ENCODE data around the gene FGD2.
A peak's percentile ranks its signal among the peaks of the same experiment; 100 is the strongest.

FGD2 gene

GRCh38 chr6:37020812-37021211 is 15.4 kb downstream of the FGD2 start:
- TF ChIP-seq GABPA (IDR thresholded peaks at IDR 0.05; ENCODE audit: low read depth) (no peak), POLR2AphosphoS5 (IDR thresholded peaks at IDR 0.05; ENCODE audit: low read depth) (no peak), CTCF (IDR thresholded peaks at IDR 0.05; ENCODE audit: insufficient read depth, low read length) (no peak)
- Histone ChIP-seq H3K4me3 (replicated peaks; ENCODE audit: insufficient read depth, low read length) (no peak overlapping the region), H3K27me3 (ENCODE audit: insufficient read depth, poor library complexity, severe bottlenecking) (no peaks in the 10 kb centered on the region), H3K27ac (replicated peaks) (no peak overlapping the region)
- no peak for DNase-seq (ENCODE audit: low read depth in 1 of 2, low spot score in 1 of 2)

- no peak for TF ChIP-seq POLR2AphosphoS5 (IDR thresholded peaks at IDR 0.05; ENCODE audit: low read depth)
- peak; percentile 46; the same call in 1 of the 2 replicates for TF ChIP-seq SPI1 (IDR thresholded peaks at IDR 0.05; ENCODE audit: borderline replicate concordance, low read depth)
- peak; percentile 49 for TF ChIP-seq CTCF (IDR thresholded peaks at IDR 0.05; ENCODE audit: insufficient read depth, low read length)
- H3K4me3 ChIP-seq (replicated peaks; ENCODE audit: insufficient read depth, low read length) = no peak overlapping the region
- peak in 1 of 2 experiments; percentile 68 for DNase-seq (ENCODE audit: low read depth in 1 of 2, low spot score in 1 of 2)
- H3K27ac ChIP-seq (replicated peaks) = no peak overlapping the region
- no peaks in the 10 kb centered on the region for H3K27me3 ChIP-seq (ENCODE audit: insufficient read depth, poor library complexity, severe bottlenecking)
Observed at GRCh38 chr6:37021356-37022129, 16.1 kb downstream of the FGD2 start.

- TF ChIP-seq GABPA (IDR thresholded peaks at IDR 0.05; ENCODE audit: low read depth) (no peak), SPI1 (IDR thresholded peaks at IDR 0.05; ENCODE audit: borderline replicate concordance, low read depth) (no peak), POLR2AphosphoS5 (IDR thresholded peaks at IDR 0.05; ENCODE audit: low read depth) (no peak), REST (IDR thresholded peaks at IDR 0.05; ENCODE audit: insufficient replicate concordance, low read depth) (no peak), CTCF (IDR thresholded peaks at IDR 0.05; ENCODE audit: insufficient read depth, low read length) (no peak)
- DNase-seq (ENCODE audit: low read depth in 1 of 2, low spot score in 1 of 2) = no peak
Observed at GRCh38 chr6:37022135-37022863, 16.8 kb downstream of the FGD2 start.

GRCh38 chr6:37024656-37025337 is 19.3 kb downstream of the FGD2 start:
- H3K27me3 ChIP-seq (ENCODE audit: insufficient read depth, poor library complexity, severe bottlenecking) = no peaks in the 10 kb centered on the region
- no peak for DNase-seq (ENCODE audit: low read depth in 1 of 2, low spot score in 1 of 2)
- no peak for TF ChIP-seq CTCF (IDR thresholded peaks at IDR 0.05; ENCODE audit: insufficient read depth, low read length)
- TF ChIP-seq GABPA (IDR thresholded peaks at IDR 0.05; ENCODE audit: low read depth) = no peak
- no peak for TF ChIP-seq SPI1 (IDR thresholded peaks at IDR 0.05; ENCODE audit: borderline replicate concordance, low read depth)
- no peak for TF ChIP-seq REST (IDR thresholded peaks at IDR 0.05; ENCODE audit: insufficient replicate concordance, low read depth)
- TF ChIP-seq POLR2AphosphoS5 (IDR thresholded peaks at IDR 0.05; ENCODE audit: low read depth) = no peak
- H3K27ac ChIP-seq (replicated peaks) = no peak overlapping the region
- no peak overlapping the region for H3K4me3 ChIP-seq (replicated peaks; ENCODE audit: insufficient read depth, low read length)

More at GRCh38 chr6:37022135-37022863, 16.8 kb downstream of the FGD2 start:
- H3K27ac ChIP-seq (replicated peaks) = no peak overlapping the region
- no peak overlapping the region for H3K4me3 ChIP-seq (replicated peaks; ENCODE audit: insufficient read depth, low read length)
- no peaks in the 10 kb centered on the region for H3K27me3 ChIP-seq (ENCODE audit: insufficient read depth, poor library complexity, severe bottlenecking)
